Hippocampal formation (tissue), 2 donors: ENCODE results near the gene CSNK1G1.
A peak's percentile ranks its signal among the peaks of the same experiment; 100 is the strongest.
"Not testable (repeated sequence)": the region's sequence is repeated elsewhere in the genome, so short reads cannot be mapped to it uniquely, and the experiment has no call there.

Source experiments
- DNase-seq, 2 donors: peaks; one replicate each; lab custom pipeline; 2025; lab: John Stamatoyannopoulos, UW

The CSNK1G1 gene

DNA sequence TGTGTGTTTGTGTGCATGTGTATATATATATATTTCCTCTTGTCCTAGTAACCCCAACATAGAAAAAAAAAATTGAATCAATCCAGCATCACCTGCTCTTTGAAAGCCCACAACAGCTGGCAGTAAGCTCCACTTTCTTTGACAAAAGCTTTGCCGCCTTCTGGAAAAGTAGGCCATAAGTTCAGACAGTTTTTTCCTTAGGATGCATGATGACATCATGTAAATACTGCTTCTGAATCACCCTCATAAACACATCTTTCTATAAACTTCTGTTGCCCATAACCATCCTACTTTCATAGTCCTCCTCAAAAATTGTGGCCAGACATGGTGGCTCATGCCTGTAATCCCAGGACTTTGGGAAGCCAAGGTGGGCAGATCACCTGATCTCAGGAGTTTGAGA lies 67.4 kb downstream of the CSNK1G1 start:
- no peak for DNase-seq

DNA sequence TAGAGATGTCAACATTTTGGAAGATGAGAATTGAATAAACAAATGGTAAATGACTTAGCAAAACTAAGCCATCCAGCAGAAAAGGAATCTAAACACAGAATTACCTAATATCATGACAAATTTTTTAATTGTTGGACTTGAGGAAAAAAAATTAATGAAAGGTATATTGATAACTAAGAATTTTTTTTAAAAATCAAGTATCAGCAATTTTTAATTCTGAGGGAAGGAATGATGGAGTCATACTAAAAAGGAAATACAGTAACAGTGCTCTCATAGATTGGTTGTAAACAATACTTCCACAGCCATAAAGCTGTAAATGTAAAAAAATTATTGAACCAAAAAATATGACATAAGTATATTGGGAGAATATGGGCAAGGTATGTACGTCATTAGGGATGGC lies 68.0 kb downstream of the CSNK1G1 start:
- DNase-seq, result no peak

DNA sequence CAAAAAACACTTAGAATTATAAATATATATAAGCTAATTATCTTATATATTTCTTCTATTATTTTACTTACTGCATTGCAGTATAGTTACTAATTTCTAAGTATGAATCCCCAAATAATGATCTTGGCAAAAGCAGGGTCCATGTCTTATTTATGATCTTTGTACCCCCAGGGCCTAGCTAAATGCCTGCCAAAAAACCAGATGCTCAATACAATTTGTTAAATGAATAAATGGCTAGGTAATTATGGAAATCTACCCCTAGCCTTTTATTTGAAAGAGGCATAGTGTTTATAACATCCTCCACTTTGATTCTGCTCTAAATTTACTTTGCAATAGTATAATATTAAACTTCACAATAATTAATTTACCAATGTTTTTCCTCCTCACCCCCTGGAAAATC lies 69.5 kb downstream of the CSNK1G1 start:
- no peak for DNase-seq

DNA sequence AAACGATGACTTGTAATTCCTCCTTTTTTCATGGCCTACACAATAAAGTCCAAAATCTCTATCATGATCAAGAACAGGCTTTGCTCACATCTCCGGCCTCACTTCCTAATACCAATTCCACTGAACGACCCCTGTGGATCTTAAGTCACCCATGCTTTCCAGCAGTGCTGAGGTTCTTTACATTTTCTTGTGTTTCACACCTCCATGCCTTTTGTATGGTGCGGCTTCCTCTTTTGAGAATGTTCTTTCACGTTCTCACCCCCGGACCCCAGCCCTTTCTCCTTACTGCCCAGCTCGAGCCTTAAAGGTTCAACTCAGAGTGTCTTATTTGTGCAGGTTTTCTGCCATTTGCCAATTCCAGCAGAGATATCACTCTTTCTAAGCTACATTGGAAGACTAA lies 70.1 kb downstream of the CSNK1G1 start:
- DNase-seq, result no peak

DNA sequence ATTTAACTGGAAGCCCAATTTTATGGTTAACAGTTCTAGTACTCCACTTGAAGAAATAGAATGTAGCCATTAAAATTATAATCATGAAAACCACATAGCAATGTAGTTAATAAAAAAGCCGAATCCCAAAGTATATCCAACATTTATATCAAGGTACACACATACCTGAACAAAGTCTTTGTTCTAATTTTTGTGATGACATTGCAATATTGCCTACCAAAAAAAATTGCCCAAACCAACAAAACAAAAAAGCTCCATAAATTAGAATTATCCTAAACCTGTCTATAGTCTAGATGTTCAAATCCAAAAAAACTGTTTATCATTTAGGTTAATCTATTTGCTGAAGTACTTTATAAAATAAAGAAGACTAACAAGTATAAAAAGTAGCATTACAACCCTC lies 70.8 kb downstream of the CSNK1G1 start:
- no peak for DNase-seq

DNA sequence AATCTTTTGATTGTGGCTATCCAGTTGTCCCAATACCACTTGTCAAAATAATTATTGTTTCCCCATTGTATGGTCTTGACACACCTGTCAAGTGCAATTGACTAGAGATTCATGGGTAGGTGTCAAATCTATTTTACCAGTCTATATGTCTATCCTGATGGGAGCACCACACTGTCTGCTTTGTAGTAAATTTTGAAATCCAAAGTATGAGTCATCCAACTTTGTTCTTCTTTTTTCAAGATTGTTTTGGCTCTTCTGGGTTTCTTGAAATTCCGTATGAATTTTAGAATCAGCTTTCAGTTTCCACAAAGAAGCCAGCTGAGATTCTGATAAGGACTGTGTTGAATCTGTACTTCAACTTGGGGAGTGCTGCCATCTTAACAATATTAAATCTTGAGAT lies 71.9 kb downstream of the CSNK1G1 start:
- DNase-seq, result no peak

DNA sequence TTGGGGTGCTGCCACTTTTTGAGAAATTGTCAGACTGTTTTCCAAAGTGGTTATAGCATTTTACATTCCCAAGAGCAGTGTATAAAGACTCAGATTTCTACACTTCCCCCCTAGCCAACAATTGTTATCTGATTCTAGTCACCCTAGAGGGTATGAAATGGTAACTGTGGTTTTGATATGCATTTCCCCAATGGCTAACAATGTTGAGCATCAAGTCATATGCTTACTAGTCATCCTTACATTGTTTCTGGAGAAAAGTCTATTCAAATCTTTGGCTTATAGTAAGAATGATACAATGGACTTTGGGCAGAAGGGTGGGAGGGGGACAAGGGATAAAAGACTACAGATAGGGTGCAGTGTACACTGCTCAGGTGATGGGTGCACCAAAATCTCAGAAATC lies 73.3 kb downstream of the CSNK1G1 start:
- DNase-seq, result no peak

DNA sequence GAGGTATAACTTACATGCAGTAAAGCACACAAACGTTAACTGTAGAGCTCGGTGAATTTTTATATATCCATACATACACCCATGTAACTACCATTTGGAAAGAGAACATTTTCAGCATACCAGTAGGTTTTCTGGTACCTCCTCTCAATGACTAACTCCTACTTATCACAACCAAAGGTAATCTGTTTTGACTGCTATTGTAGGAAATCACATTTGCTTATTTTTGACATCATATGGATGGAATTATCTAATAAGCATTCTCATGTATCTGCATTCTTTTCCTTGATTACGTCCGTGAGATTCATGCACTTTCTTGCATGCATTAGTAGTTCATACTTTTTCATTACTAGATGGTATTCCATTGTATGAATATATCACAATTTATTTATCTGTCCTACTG lies 76.8 kb downstream of the CSNK1G1 start:
- DNase-seq, result no peak

DNA sequence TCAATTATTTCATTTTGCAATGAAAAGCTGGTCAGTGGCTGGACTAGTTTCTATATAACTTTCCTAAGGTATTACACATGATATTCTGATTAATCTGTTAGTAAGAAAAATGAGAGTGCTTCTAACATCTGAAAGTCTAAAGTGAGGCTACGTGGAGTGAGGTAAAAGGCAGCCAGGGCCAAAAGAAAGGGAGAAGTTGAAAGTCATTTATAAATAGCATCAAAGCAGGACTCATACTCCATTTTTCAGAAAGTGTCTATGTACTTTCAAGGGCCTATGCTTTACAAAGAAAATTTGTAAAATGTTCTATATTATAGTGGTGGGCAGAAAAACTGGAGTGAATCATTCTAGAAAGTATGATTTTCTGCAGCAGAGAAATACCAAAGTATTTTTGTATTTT lies 80.0 kb downstream of the CSNK1G1 start:
- DNase-seq, result no peak

DNA sequence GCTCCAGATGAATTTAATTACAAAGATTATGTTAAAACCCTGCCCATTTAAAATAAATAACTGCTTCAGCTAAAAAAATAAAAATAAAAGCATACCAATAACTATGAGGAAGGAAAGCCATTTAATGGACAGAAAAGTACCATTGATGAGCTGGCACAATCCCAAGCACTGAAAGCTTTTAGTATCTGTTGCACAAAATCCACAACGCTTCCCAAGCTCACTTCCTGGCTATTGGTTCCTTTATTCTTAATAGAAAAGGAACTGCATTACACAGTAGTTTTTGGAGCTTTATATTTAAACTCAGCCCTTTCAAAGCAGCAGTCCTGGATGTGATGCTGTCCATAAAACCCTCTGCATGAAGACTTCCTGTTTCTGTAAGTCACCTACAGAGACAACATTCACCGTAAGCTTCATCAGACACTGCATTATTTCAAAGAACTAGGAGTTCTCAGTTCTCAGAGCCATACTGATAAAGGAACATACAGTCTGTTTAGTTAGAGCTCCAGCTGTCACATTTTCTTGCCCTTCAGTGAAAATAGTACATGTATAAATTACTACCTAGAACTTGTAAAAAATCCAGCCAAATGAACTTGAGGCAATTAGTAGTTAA lies 81.5 kb downstream of the CSNK1G1 start:
- peak in 1 of 2 donors; percentile 18 for DNase-seq

DNA sequence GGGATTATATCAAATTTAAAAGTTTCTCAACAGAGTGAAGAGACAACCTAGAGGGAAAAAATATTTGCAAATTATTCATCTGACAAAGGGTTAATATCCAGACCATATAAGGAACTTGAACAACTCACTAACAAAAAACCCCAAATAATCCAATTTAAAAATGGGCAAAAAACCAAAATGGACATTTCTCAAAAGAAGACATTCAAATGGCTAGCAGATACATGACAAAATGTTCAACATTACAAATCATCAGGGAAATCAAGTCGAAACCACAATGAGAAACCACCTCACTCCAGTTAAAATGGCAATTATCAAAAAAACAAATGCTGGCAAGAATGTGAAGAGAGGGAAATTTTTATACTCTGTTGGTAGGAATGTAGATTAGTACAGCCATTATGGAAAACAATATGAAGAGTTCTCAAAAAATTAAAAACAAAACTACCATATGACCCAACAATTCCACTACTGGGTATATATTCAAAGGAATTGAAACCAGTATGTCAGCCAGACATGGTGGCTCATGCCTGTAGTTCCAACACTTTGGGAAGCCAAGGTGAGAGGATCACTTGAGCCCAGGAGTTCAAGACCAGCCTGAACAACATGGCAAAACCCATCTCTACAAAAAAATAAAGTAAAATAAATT lies 88.5 kb downstream of the CSNK1G1 start:
- no peak for DNase-seq

DNA sequence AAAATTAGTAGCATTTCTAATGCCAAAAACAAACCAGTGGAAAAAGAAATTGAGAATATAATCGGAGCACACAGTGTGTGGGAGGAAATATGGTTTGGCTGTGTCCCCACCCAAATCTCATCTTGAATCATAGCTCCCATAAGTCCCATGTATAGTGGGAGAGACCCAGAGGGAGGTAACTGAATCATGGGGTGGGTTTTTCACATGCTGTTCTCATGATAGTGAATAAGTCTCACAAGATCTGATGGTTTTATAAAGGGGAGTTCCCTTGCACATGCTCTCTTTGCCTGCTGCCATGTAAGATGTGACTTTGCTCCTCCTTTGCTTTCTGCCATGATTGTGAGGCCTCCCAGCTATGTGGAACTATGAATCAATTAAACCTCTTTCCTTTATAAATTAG lies 90.8 kb downstream of the CSNK1G1 start:
- DNase-seq, result not testable (repeated sequence)

DNA sequence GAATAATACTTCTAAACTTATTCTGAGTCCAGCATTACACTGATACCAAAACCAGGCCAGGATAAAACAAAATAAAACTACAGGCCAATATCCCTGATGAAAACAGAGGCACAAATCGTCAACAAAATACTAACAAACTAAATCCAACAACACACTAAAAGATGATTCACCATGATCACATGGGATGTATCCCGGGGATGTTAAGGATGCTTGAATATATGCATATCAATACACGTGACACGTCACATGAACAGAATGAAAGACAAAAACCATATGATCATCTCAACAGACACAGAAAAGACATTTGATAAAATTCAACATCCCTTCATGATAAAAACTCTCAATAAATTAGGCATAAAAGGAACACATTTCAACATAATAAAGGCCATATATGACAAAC lies 91.5 kb downstream of the CSNK1G1 start:
- DNase-seq, result no peak

DNA sequence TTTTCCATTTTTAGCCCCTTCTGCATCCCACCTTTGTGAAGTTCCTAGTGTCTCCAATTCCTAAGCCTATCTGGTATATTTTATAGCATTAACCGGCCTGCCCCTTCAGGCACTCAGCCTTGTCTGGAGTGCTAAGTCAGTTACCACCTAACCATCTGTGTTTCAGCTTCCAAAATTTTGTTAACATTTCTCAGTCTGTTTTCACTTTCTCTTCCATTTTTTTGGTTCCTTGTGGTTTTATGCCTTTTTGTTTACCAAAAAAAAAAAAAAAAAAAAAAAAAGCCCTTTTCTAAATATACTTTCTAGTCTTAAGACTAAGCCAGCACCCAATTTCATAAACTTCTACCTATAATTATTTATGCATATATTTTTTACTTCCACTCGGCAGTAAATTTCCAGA lies 92.4 kb downstream of the CSNK1G1 start:
- no peak for DNase-seq

DNA sequence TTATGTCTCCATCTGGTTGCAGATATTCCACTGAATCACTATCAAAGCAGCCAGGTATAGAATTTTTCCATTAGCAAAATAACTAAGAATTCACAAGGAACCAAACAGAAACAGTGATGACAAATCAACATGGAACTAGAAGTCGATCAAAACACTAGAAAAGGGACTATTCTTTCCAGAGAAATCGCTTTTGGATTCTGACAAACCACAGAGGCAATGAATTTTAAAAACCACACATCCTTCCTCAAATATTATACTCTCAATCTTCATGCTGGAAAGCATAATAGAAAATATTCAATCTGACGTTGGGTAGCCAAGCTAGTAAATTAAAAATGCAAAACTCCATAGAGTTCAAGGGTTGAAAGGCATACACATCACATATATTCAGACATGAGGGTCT lies 99.9 kb downstream of the CSNK1G1 start:
- DNase-seq, result no peak

DNA sequence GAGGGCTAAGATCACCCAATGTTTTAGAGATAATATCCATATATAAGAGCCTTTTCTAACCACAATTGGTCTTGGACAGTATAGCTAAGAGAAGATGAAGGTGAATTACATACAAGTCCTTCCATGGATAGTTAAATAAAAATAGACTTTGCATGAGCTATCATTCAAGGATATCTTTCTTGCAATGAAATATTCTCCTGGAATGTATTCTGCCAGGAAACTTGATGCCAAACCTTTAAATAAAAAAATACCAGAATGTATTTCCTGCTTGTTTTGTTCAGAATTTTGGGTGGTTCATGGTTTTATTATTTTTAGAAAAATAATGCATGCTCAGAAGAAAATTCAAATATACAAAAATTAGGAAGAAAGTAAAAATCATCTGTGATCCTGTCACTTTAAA lies 104.3 kb downstream of the CSNK1G1 start:
- DNase-seq, result no peak

DNA sequence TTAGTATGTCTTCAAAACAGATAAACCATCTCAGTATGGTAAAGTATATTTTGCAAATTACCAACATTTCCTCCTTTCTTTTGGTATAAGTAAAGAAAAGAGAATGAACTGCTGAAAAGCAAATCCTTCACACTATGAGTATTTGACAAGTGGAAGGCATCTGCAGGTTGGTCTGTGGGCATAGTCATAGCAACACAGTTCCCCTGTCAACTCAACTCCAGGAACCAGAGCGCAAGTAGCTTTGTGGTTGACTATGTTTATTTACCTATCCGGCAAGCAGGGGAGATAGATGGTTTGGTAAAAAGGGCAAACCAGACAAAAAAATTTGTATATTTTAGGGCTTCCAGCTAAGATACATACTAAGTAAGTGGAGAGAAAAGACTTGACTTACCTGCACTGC lies 104.9 kb downstream of the CSNK1G1 start:
- no peak for DNase-seq

DNA sequence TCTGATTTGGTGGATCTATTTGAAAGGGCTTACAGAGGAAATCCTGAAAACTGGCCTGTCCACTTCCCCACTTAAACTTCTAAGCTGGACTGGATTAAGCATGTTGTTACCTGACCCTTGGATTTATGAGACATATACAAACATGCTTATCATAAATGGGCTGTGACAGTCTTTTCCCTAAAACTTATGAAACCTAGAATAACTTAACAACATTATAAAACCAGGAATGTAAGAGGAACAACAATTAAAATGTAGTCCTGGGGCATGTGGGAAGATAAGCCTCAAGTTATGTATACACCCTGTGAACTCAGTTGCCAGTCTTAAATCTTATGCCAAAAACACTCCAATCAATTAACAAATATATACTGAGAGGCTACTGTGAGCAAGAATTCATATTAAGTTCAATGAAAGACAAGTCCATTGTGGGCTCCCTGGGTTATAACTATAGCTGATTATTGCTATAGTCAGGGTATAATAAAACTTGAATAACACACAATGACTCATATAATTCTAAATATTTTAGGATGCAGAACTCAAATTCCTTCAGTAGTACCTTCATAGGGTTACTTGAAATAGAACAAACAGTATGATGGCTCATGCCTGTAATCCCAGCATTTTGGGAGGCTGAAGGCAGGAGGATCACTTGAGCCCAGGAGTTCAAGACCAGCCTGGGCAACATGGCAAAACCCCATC lies 105.9 kb downstream of the CSNK1G1 start:
- DNase-seq, result no peak

DNA sequence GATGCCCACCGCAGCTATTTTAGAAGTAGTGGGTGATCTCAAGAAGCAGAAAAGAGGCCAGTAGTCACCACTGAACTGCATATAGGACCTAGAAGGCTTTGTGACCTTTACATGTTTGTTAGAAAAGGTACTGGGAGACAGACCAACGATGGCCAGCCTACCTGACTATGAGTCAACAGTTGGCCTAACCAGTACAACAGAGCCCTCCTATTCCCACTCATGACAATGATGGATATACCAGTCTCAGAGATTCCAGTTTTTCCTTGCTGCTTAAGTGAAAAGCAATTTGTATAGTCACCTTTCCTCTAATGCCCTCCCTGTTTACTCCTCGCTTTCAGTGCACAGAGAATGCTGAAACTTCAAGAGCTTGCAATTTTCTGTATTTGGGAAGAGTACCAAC lies 106.6 kb downstream of the CSNK1G1 start:
- no peak for DNase-seq

DNA sequence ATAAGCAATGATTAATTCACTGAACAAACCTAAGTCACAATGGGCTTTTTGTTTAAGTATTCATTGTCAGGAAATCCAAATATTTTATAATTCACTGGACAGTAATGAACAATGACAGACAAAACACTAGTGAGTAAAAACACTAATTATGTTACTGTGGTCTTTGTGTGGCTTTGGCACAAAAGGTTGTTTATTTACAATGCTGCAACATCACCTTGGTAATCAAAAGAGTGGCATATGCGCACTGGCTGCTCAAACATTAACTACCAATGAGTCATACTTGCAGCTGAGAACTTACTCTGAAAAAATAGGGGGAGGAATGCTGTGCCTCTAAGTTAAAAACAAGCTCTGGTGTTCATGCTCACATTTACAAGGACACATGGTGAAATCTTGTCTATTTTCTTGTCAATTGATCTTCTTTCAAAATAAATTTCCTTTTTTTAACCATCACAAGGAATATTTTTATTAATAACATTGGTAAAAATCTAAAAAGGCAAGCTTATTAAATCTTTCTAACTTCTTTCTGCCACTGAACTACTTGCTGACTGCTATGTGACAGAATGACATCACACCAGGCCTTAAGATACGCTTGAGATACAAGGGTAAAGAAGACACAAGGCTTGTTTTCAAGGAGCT lies 107.9 kb downstream of the CSNK1G1 start:
- DNase-seq, result peak in 1 of 2 donors; percentile 52

DNA sequence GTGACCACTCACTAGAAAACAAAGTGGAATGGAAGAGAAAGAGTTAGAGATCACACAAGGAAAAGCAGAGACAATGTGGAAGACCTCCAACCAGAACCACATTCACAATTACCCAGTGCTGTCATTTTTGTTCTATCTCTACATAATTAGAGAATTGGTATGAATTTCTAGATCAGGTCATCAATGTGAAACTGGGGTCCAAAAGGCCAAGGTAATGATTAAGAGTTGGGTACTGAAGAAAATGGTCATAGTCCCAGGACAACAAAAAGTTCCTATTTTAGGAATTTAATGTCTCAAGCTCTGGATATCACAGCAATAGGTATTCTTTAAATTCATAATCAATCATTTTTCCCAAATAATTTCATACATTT lies 108.5 kb downstream of the CSNK1G1 start:
- DNase-seq, result no peak

DNA sequence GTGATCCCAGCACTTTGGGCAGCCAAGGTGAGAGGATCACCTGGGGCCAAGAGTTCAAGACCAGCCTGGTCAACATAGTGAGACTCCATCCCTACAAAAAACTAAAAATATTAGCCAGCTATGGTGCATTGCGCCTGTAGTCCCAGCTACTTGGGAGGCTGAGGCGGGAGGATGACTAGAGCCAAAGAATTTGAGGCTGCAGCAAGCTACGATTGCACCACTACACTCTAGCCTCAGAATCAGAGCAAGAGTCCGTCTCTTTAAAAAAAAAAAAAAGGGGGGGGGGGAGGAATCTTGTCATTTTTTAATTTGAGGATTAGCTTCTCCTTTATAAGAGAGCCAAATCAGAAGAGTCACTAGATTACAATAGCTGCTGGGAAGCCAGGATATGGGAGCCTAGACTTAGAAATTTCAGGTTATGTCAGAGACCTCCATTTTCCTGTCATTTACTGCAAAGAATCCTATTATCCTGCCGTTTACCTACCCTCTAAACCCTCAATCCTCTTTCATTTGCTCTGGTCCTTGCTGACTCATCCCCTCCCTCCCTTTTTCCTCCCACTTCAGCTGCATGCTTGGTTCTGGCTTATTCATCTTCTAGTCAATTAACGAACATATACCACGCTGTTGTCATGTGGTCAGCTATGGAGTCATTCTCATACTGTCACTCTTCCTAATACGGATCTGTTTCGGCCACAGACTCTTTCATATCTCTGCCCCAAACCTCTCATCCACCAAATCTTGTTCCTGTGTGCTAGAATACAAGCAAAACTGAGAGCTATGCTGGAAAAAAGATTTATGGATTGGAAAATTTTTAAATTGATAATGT lies 109.4 kb downstream of the CSNK1G1 start:
- DNase-seq, result no peak
